Neural cell (in vitro differentiated cells): ENCODE results near the gene CAMK2D.

Experiments used
- CTCF ChIP-seq: fragments of 450-650 bp; IDR thresholded peaks from 2 replicates; pipeline ENCODE4 v1.5.1; 2014; ENCODE audit warnings: antibody characterized with exemption, mild to moderate bottlenecking, moderate library complexity; ENCODE audit not compliant: poor library complexity, severe bottlenecking
- MXI1 ChIP-seq: fragments of 450-650 bp; conservative IDR thresholded peaks from 2 replicates; pipeline ENCODE4 v1.6.1; 2014; ENCODE audit warnings: antibody characterized with exemption, mild to moderate bottlenecking; ENCODE audit not compliant: poor library complexity, severe bottlenecking
- POLR2AphosphoS5 ChIP-seq: IDR thresholded peaks from 2 replicates; pipeline ENCODE4 v1.6.1; 2012
- RAD21 ChIP-seq: fragments of 450-650 bp; conservative IDR thresholded peaks from 2 replicates; pipeline ENCODE4 v1.6.1; 2014; ENCODE audit warnings: antibody characterized with exemption, mild to moderate bottlenecking, moderate library complexity
- REST ChIP-seq: IDR thresholded peaks from 2 replicates; pipeline ENCODE4 v1.6.1; 2012; ENCODE audit warnings: borderline replicate concordance
- SMC3 ChIP-seq: fragments of 450-650 bp; conservative IDR thresholded peaks from 2 replicates; pipeline ENCODE4 v1.6.1; 2014; ENCODE audit warnings: antibody characterized with exemption, mild to moderate bottlenecking, moderate library complexity; ENCODE audit not compliant: poor library complexity

DNA sequence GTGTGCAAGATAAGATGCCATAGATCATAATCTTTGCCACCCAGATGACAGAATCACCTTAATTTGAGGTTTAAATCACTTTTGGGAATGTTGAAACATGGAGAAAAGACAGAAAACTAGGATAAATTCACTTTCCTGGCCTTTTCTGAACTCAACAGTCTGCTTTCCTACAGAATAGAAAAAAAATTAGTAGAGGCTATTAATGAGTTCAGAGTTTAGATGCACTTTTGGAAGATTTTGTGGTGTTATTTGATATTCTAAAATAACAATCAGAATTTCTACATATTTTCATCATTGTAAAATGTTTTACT is 195.9 kb downstream of the CAMK2D start:
- TF ChIP-seq CTCF (no peak), MXI1 (no peak), POLR2AphosphoS5 (no peak), SMC3 (no peak), RAD21 (no peak), REST (no peak)
